GM06990 (cell line): ENCODE data around the gene KRT26.

Source experiments
- DNase-seq: peaks from one replicate; pipeline ENCODE4 v3.0.0-alpha.2; 2011; ENCODE audit not compliant: insufficient read length; ENCODE audit errors: extremely low read depth
- H3K27me3 ChIP-seq: replicated peaks from 2 replicates; pipeline ENCODE4 v1.6.0; 2011; ENCODE audit warnings: low read length; ENCODE audit not compliant: control insufficient read depth, insufficient read depth
- H3K36me3 ChIP-seq: 2 replicates; pipeline ENCODE4 v1.5.1; 2011; ENCODE audit warnings: low read length; ENCODE audit not compliant: control insufficient read depth, insufficient read depth
- H3K4me3 ChIP-seq: replicated peaks from 2 replicates; pipeline ENCODE4 v1.5.1; 2011; ENCODE audit warnings: low read depth, mild to moderate bottlenecking, control low read depth, low read length
- CTCF ChIP-seq: IDR thresholded peaks from 2 replicates; pipeline ENCODE4 v1.5.1; 2011; ENCODE audit warnings: low read length, control low read depth, mild to moderate bottlenecking, inconsistent platforms; ENCODE audit not compliant: insufficient read depth, poor library complexity, severe bottlenecking

The KRT26 gene

GRCh38 chr17:40738553-40738952 lies 33.4 kb downstream of the KRT26 start:
- no peak overlapping the region for H3K4me3 ChIP-seq
- TF ChIP-seq CTCF, result no peak
- no peak for DNase-seq
- no peaks in the 10 kb centered on the region for H3K36me3 ChIP-seq
- no peaks in the 10 kb centered on the region; the same call in none of the 2 replicates for H3K27me3 ChIP-seq

- no peak for TF ChIP-seq CTCF
- H3K4me3 ChIP-seq, result no peak overlapping the region
- H3K27me3 ChIP-seq, result peaks cover 2% of the 10 kb centered on the region
- DNase-seq, result no peak
- H3K36me3 ChIP-seq, result no peaks in the 10 kb centered on the region
These were observed 37.0 kb downstream of the KRT26 start for GRCh38 chr17:40735016-40735415.

DNA sequence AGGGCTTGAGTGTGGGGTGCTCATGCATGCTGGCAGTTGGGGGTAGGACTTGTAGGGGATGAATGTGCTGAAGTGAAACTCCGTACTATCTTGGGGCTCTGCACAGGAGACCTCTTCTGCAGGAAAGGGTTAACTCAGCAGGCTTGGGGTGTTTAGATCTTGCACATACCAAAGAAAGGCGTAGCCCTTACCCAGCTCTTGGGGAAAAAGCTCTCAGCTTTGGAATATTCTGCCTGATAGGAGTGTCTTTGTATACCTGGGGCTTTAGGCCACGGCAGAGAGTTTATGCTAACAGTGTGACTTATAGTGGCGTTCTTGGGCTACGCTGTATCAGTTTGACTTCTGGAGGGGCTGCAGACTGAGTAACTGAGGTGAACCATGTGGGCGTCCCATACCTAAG lies 38.0 kb downstream of the KRT26 start:
- no peak for TF ChIP-seq CTCF
- no peak overlapping the region for H3K4me3 ChIP-seq

DNA sequence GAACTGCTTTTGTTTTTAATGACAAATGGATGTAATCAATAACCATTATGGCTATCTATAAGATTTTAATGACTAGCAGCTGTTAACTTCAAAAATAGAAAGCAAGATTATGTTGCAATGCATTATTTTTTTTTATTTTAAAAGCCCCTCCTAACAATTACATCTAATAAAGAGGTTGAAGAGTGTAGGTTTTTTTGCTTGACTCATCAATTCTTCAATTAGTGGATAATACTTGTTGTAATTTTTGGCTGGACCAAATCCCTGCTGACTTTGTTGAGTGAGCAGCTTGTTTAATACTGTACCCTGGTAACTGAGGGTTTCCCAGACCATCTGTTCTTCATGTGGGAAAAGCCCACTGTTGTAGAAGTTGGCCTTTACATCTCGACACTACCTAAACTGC lies 41.0 kb downstream of the KRT26 start:
- Histone ChIP-seq H3K36me3 (no peaks in the 10 kb centered on the region), H3K4me3 (no peak overlapping the region), H3K27me3 (peaks cover 2% of the 10 kb centered on the region; the same call in 1 of the 2 replicates)
- DNase-seq, result no peak
- TF ChIP-seq CTCF, result no peak

More for the DNA sequence above, 38.0 kb downstream of the KRT26 start:
- peaks cover 2% of the 10 kb centered on the region for H3K27me3 ChIP-seq
- no peaks in the 10 kb centered on the region for H3K36me3 ChIP-seq
- no peak for DNase-seq

- Histone ChIP-seq H3K27me3 (peaks cover 2% of the 10 kb centered on the region; the same call in 1 of the 2 replicates), H3K36me3 (no peaks in the 10 kb centered on the region), H3K4me3 (no peak overlapping the region)
- peak; percentile 48 for DNase-seq
- no peak for TF ChIP-seq CTCF
These were observed 44.4 kb downstream of the KRT26 start for GRCh38 chr17:40727447-40728231.
